Esophagus muscularis mucosa (tissue), 4 donors: Measurements from ENCODE around the gene AGAP1. TPM values are rescaled to one million over a fixed set of nuclear protein-coding genes. Genes with fewer than 3 reads are reported as not detected.

Experiments used
- DNase-seq: peaks from one replicate; pipeline ENCODE4 v3.0.0-alpha.2; 2017; ENCODE audit errors: extremely low spot score
- H3K27ac ChIP-seq, 4 donors: fragments of 200-600 bp; sonication (generic); replicated peaks in 1 of 4; 1 replicate in 3 of 4; 2 replicates in 1 of 4; pipeline ENCODE4 v1.5.1; 2016 to 2019; ENCODE audit warnings: mild to moderate bottlenecking in 1 of 4
- H3K27me3 ChIP-seq, 4 donors: fragments of 200-600 bp; sonication (generic); one replicate each; pipeline versions ENCODE4 v1.5.1 to v1.6.0; 2016 to 2019
- H3K36me3 ChIP-seq, 4 donors: fragments of 200-600 bp; sonication (generic); one replicate each; pipeline ENCODE4 v1.5.1; 2016 to 2019
- H3K4me1 ChIP-seq, 4 donors: fragments of 200-600 bp; sonication (generic); one replicate each; pipeline ENCODE4 v1.5.1; 2016 to 2019
- H3K4me3 ChIP-seq, 4 donors: fragments of 200-600 bp; sonication (generic); 1 replicate in 2 of 4; 2 replicates in 2 of 4; pipeline ENCODE4 v1.5.1; 2016 to 2019; ENCODE audit warnings: mild to moderate bottlenecking in 4 of 4, moderate library complexity in 1 of 4
- H3K9me3 ChIP-seq, 4 donors: fragments of 200-600 bp; sonication (generic); 1 replicate in 3 of 4; 2 replicates in 1 of 4; pipeline ENCODE4 v1.5.1; 2016 to 2019
- CTCF ChIP-seq, 3 experiments: fragments of 200-600 bp in 2 of 3; fragments of 450-650 bp in 1 of 3; sonication (generic) in 2 of 3; IDR thresholded peaks; one replicate each; pipeline ENCODE4 v1.5.1; 2017 to 2019; ENCODE audit warnings: antibody characterized with exemption in 3 of 3, mild to moderate bottlenecking in 2 of 3, moderate library complexity in 1 of 3
- EP300 ChIP-seq: sonication (generic); formaldehyde crosslinking; IDR thresholded peaks from one replicate; pipeline ENCODE4 v1.6.1; 2017; ENCODE audit warnings: antibody characterized with exemption
- POLR2A ChIP-seq: fragments of 450-650 bp; IDR thresholded peaks from one replicate; pipeline ENCODE4 v1.6.1; 2017; ENCODE audit warnings: antibody characterized with exemption, moderate library complexity, mild to moderate bottlenecking, low read depth
- POLR2AphosphoS5 ChIP-seq, 2 donors: sonication (generic); formaldehyde crosslinking; IDR thresholded peaks; one replicate each; pipeline ENCODE4 v1.6.1; 2017; ENCODE audit warnings: antibody characterized with exemption in 2 of 2
- WGBS: methylation state at CpG from one replicate; pipeline ENCODE4 v1.1.5; 2018; 5-methylcytosine and 5-hydroxymethylcytosine counted together
- intact Hi-C: fragments of 100-400 bp; cut with DNase I; formaldehyde crosslinking; loops from one replicate; pipeline ENCODE4 v1.15.1; 2023
- total RNA-seq, 4 donors: library from RNA; depleted of rRNA; stranded (reverse); fragments of >200 nt; gene quantifications; one replicate each; pipeline versions ENCODE4 v1.1.0 to v1.2.1, GENCODE V29; 2016

The AGAP1 gene
- total RNA-seq, 4 donors from 2014 or later, result 37.9 to 62.4 (median 47.2) TPM

GRCh38 chr2:235964787-235965390 lies 471.0 kb downstream of the AGAP1 start:
- 91% methylated on average over 13 of the region's 13 CpGs for WGBS

GRCh38 chr2:235966396-235966795 lies 472.6 kb downstream of the AGAP1 start:
- TF ChIP-seq CTCF (IDR thresholded peaks at IDR 0.05) (no peak), POLR2AphosphoS5 (IDR thresholded peaks at IDR 0.05) (no peak), EP300 (no peak), POLR2A (no peak)
- Histone ChIP-seq H3K27me3 (no peaks in the 10 kb centered on the region), H3K9me3 (no peaks in the 10 kb centered on the region), H3K4me1 (no peaks in the 10 kb centered on the region), H3K27ac (no peak overlapping the region), H3K4me3 (no peak overlapping the region), H3K36me3 (peaks cover 3 to 38% (median 17%) of the 10 kb centered on the region in 4 donors)
- WGBS, result 72% methylated on average over 5 of the region's 6 CpGs
- intact Hi-C loops, result no loop called here
- DNase-seq, result no peak

More at GRCh38 chr2:235964787-235965390, 471.0 kb downstream of the AGAP1 start:
- no peak for DNase-seq
- no peaks in the 10 kb centered on the region for H3K9me3 ChIP-seq
- intact Hi-C loops, result no loop called here
- H3K4me3 ChIP-seq, result no peak overlapping the region
- TF ChIP-seq POLR2A (no peak), EP300 (no peak), POLR2AphosphoS5 (IDR thresholded peaks at IDR 0.05) (no peak), CTCF (IDR thresholded peaks at IDR 0.05) (no peak)
- no peaks in the 10 kb centered on the region for H3K4me1 ChIP-seq
- no peak overlapping the region for H3K27ac ChIP-seq
- no peaks in the 10 kb centered on the region for H3K27me3 ChIP-seq
- peaks cover 0 to 29% (median 12%) of the 10 kb centered on the region in 4 donors for H3K36me3 ChIP-seq

GRCh38 chr2:235966932-235967757 lies 473.3 kb downstream of the AGAP1 start:
- DNase-seq, result no peak
- WGBS, result 94% methylated on average over 26 of the region's 26 CpGs
- H3K36me3 ChIP-seq, result peaks cover 3 to 43% (median 18%) of the 10 kb centered on the region in 4 donors
- H3K27ac ChIP-seq, result no peak overlapping the region
- no peak for TF ChIP-seq CTCF (IDR thresholded peaks at IDR 0.05)
- TF ChIP-seq POLR2AphosphoS5 (IDR thresholded peaks at IDR 0.05), result no peak
- no peak for TF ChIP-seq POLR2A
- no peak for TF ChIP-seq EP300
- H3K27me3 ChIP-seq, result no peaks in the 10 kb centered on the region
- no peaks in the 10 kb centered on the region for H3K9me3 ChIP-seq
- H3K4me1 ChIP-seq, result no peaks in the 10 kb centered on the region
- intact Hi-C loops, result no loop called here
- no peak overlapping the region for H3K4me3 ChIP-seq

GRCh38 chr2:235968155-235968554 lies 474.3 kb downstream of the AGAP1 start:
- Histone ChIP-seq H3K36me3 (peaks cover 3 to 53% (median 23%) of the 10 kb centered on the region in 4 donors), H3K9me3 (no peaks in the 10 kb centered on the region), H3K27ac (no peak overlapping the region), H3K4me1 (no peaks in the 10 kb centered on the region), H3K4me3 (no peak overlapping the region), H3K27me3 (no peaks in the 10 kb centered on the region)
- no peak for DNase-seq
- no peak for TF ChIP-seq EP300
- no peak for TF ChIP-seq CTCF (IDR thresholded peaks at IDR 0.05)
- no peak for TF ChIP-seq POLR2A
- TF ChIP-seq POLR2AphosphoS5 (IDR thresholded peaks at IDR 0.05), result no peak
- intact Hi-C loops, result no loop called here
- 93% methylated on average over 8 of the region's 8 CpGs for WGBS
